Stimulated activated CD4-positive, alpha-beta T cell treated with anti-CD3 and anti-CD28 coated beads, Interleukin-1b, Interleukin-23, amount 100 ng/mL, for 48 hours (primary cell): ENCODE measurements around the gene TPP2.

Experiments used
- DNase-seq: peaks from one replicate; pipeline ENCODE4 v3.0.0-alpha.2; 2020

The TPP2 gene

GRCh38 chr13:102597029-102597961, 509 bp downstream of the TPP2 start:
- DNase-seq = peak; percentile 6

GRCh38 chr13:102598061-102598460, 1.3 kb downstream of the TPP2 start:
- DNase-seq = no peak

GRCh38 chr13:102599426-102600012, 2.7 kb downstream of the TPP2 start:
- DNase-seq = no peak

- DNase-seq = no peak
Measured at GRCh38 chr13:102606537-102607309, 9.9 kb downstream of the TPP2 start.

- no peak for DNase-seq
Measured at GRCh38 chr13:102608974-102609373, 12.2 kb downstream of the TPP2 start.

GRCh38 chr13:102609696-102610095, 12.9 kb downstream of the TPP2 start:
- no peak for DNase-seq

- DNase-seq = no peak
Measured at GRCh38 chr13:102610296-102610895, 13.6 kb downstream of the TPP2 start.

GRCh38 chr13:102617697-102618350, 21.0 kb downstream of the TPP2 start:
- DNase-seq = no peak

DNA sequence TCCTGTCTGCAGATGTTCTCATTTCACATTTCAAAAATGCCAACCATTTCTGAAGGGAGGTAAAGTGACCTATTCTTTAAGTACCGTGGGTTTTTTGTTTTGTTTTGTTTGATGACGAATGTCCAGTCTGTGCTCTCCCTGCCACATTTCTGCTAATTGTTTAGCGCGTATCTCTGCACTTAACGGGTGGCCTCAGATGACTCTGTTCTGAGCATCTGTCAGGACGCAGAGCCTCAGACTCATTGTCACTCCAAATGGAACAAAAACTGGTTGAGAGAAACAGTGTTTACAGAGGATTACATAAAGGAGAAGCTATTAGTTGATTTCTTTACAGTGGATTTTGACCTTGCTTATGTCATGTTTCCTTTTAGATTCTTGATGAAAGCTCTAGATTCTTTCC, 23.7 kb downstream of the TPP2 start:
- no peak for DNase-seq

- DNase-seq = no peak
Measured at GRCh38 chr13:102626928-102627327, 30.1 kb downstream of the TPP2 start.

DNA sequence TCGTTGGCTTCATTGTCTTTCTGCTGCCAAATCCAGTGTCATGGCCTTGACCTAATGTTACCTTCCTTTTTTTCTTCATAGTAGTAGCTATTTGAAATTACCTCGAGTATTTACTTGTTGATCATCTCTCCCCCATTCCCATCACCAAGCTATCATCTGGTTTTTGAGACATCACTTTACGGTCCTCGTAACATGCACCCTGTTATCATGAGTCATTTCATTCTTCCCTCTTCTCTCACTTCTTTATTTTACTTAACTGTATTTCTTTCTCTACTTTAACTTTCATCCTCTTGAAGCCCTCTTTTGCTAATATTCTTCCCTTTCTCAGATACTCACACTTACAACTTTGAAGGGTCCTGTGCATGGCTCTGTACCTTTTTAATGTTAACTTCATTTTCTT, 31.8 kb downstream of the TPP2 start:
- DNase-seq = no peak

DNA sequence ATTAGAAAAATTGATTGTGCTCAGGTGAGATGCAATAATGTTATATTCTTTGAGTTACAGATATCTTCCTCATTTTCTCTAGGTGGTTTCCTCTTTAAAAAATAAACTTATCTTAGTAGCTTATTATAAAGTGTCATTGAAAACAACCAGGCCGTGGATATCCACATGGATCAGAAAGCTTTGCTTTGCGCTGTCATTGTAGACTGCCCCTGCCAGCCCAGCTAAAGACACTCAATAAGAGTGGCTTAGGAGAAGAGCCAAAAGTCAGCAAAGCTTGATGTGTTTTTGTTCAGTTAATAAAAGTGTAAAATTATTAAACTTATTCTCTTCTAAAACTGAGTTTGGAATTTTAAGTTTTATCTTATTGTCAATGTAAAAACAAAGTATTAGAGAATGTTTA, 34.4 kb downstream of the TPP2 start:
- no peak for DNase-seq

- DNase-seq = no peak
Measured at GRCh38 chr13:102638741-102639140, 42.0 kb downstream of the TPP2 start.

- DNase-seq = no peak
Measured at GRCh38 chr13:102642029-102642428, 45.2 kb downstream of the TPP2 start.

- DNase-seq = no peak
Measured at GRCh38 chr13:102642475-102642874, 45.7 kb downstream of the TPP2 start.

GRCh38 chr13:102643656-102644055, 46.9 kb downstream of the TPP2 start:
- no peak for DNase-seq

GRCh38 chr13:102645701-102646100, 48.9 kb downstream of the TPP2 start:
- no peak for DNase-seq

GRCh38 chr13:102648046-102648445, 51.3 kb downstream of the TPP2 start:
- no peak for DNase-seq

- no peak for DNase-seq
Measured at GRCh38 chr13:102650444-102650843, 53.7 kb downstream of the TPP2 start.

GRCh38 chr13:102651392-102651791, 54.6 kb downstream of the TPP2 start:
- no peak for DNase-seq

GRCh38 chr13:102651892-102652291, 55.1 kb downstream of the TPP2 start:
- no peak for DNase-seq

- DNase-seq = no peak
Measured at GRCh38 chr13:102654756-102655155, 58.0 kb downstream of the TPP2 start.

DNA sequence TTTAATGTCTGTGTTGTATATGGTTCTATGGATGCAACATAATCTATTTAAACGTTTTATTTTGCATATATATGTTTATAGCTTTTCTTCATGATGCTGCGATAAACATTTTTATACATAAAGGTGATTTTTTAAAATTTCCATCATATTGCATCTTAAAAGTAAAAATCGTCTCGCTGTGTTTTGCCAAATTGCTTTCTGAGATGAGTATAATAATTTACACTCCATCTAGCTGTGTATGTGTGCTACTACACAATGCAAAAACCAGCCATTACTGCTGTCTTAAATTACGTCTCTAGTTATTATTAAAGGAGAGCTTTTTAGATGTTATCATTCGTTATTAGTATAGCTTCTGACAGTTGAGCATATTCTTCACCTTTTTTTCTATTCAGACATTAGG, 60.8 kb downstream of the TPP2 start:
- no peak for DNase-seq
